Measurements from ENCODE around the gene CDC73.

CDC73 gene

DNA sequence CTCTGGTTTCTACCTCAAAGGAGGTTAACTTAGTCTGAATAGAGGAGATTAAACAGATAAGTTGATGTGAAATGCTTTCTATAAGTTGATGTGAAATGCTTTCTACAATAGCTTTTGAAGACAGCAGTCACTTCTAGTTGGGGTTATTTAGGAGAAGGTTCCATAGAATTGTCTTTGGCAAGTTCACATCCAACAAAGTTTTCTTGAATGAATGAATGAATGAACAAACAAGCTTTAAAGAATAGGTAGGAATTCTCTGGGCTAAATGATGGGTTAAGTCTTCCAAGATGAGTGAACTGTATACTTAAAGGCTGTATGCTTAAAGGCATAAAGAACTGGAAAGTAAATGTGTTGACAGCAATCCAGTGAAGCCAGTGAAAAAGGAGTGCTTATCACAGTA, 1.9 kb downstream of the CDC73 start:
- FAIRE-seq (no peak), DNase-seq (ENCODE audit: insufficient read length, low spot score) (no peak)
- TF ChIP-seq POLR2AphosphoS5 (IDR thresholded peaks at IDR 0.05; ENCODE audit: low read depth, low read length) (no peak), POLR2A (IDR thresholded peaks at IDR 0.05; ENCODE audit: low read depth, low read length) (no peak), POU2F2 (IDR thresholded peaks at IDR 0.05; ENCODE audit: low read depth, low read length) (no peak), PAX5 (IDR thresholded peaks at IDR 0.05; ENCODE audit: insufficient read depth, low read length, severe bottlenecking) (no peak), TAF1 (IDR thresholded peaks at IDR 0.05; ENCODE audit: low read depth, low read length) (no peak), SPI1 (IDR thresholded peaks at IDR 0.05; ENCODE audit: low read depth, low read length) (no peak)

DNA sequence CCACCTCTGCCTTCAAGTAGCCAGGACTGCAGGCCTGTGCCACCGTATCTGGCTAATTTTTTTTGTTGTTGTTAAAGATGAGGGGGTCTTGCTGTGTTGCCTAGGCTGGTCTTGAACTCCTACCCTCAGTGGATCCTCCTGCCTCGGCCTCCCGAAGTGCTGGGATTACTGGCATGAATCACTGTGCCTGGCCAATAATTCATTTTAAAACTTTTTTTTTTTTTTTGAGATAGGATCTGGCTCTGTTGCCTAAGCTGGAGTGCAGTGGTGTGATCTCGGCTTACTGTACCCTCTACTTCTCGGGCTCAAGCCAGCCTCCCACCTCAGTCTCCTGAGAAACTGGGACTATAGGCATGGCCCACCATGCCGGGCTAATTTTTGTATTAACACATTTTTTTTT, 3.5 kb downstream of the CDC73 start:
- DNase-seq (ENCODE audit: insufficient read length, low spot score) (no peak), FAIRE-seq (no peak)
- TF ChIP-seq SPI1 (IDR thresholded peaks at IDR 0.05; ENCODE audit: low read depth, low read length) (no peak), POLR2AphosphoS5 (IDR thresholded peaks at IDR 0.05; ENCODE audit: low read depth, low read length) (no peak), POLR2A (IDR thresholded peaks at IDR 0.05; ENCODE audit: low read depth, low read length) (no peak)

DNA sequence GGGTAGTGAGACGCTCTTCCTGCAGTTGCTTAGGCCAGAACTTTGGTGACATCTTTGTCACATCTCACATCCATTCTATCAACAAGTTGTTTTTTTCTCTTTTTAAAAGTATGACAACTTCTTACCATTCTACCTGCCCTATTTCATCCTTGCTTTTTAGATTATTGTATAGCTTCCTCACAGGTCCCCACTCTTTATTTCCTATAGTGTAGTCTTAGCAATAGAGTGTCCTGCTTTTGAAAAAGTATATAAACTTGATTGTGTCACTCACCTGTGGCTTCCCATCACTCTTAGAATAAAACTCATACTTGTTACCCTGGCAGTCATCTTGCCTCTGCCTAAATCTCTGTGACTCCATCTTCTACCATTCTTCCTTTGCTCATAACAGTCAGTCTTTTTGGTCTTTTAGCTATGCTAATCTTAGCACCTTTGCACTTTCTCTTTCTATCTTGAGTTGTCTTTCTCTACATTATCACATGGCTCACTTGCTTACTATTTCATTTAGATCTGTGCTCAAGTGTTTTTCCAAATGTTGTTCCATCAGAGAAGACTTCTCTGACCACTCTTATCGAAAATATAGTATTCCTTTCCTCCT, 9.5 kb downstream of the CDC73 start:
- TF ChIP-seq POU2F2 (IDR thresholded peaks at IDR 0.05; ENCODE audit: low read depth, low read length) (no peak), SPI1 (IDR thresholded peaks at IDR 0.05; ENCODE audit: low read depth, low read length) (no peak), POLR2A (IDR thresholded peaks at IDR 0.05; ENCODE audit: low read depth, low read length) (no peak), PAX5 (IDR thresholded peaks at IDR 0.05; ENCODE audit: insufficient read depth, low read length, severe bottlenecking) (no peak), TAF1 (IDR thresholded peaks at IDR 0.05; ENCODE audit: low read depth, low read length) (no peak), POLR2AphosphoS5 (IDR thresholded peaks at IDR 0.05; ENCODE audit: low read depth, low read length) (no peak)
- no peak for DNase-seq (ENCODE audit: insufficient read length, low spot score)
- no peak for FAIRE-seq

DNA sequence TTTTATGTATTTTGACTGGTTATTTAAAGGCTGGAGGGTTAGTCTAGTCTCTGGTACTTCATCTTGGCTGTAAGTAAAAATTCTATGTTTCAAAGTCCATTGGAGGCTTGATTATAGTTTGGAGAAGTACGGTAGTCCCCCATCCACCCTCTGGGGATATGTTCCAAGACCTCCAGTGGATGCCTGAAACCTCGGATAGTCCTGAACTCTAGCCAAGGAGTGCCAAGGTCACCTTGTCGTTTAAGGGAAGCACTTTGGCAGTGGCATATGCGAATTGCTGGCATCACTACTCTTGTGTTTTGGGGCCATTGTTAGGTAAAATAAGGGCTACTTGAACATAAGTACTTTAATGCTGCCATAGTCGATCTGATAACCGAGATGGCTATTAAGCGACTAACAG, 18.4 kb downstream of the CDC73 start:
- no peak for FAIRE-seq
- no peak for TF ChIP-seq POU2F2 (IDR thresholded peaks at IDR 0.05; ENCODE audit: low read depth, low read length)
- TF ChIP-seq SPI1 (IDR thresholded peaks at IDR 0.05; ENCODE audit: low read depth, low read length), result no peak
- DNase-seq (ENCODE audit: insufficient read length, low spot score), result no peak

DNA sequence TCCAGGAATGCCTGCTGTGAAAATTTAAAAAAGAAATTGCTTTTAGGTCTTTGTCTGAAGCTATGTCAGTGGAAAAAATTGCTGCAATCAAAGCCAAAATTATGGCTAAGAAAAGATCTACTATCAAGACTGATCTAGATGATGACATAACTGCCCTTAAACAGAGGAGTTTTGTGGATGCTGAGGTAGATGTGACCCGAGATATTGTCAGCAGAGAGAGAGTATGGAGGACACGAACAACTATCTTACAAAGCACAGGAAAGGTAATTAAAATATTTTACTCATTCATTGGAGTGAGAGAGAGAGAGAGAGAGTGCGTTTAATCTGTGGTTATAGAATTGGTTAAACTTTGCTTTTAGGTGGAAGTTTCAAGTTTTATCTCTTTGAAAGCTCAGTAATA, 20.0 kb downstream of the CDC73 start:
- DNase-seq (ENCODE audit: insufficient read length, low spot score), result no peak
- FAIRE-seq, result peak; percentile 35
- no peak for TF ChIP-seq TAF1 (IDR thresholded peaks at IDR 0.05; ENCODE audit: low read depth, low read length)
- no peak for TF ChIP-seq SPI1 (IDR thresholded peaks at IDR 0.05; ENCODE audit: low read depth, low read length)
- TF ChIP-seq POLR2AphosphoS5 (IDR thresholded peaks at IDR 0.05; ENCODE audit: low read depth, low read length), result no peak
- no peak for TF ChIP-seq POLR2A (IDR thresholded peaks at IDR 0.05; ENCODE audit: low read depth, low read length)
- TF ChIP-seq POU2F2 (IDR thresholded peaks at IDR 0.05; ENCODE audit: low read depth, low read length), result no peak
- no peak for TF ChIP-seq PAX5 (IDR thresholded peaks at IDR 0.05; ENCODE audit: insufficient read depth, low read length, severe bottlenecking)

DNA sequence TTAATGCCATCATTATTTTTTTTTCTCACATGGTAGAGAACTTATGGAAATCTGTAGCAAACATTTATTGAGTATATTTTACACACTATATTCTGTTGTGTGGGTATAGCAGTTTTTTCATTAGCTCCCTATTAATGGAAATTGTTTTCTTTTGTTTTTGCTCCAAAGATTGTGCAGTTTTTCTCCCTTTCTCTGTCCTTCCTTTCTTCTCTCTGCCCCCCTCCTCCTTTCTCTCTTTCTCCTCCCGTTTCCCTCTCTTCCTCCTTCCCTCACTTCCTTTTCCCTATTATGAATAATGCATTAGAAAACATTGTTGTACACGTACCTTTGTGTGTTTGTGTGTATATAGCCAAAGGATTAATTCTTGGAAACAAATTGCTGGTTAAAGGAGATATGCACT, 20.6 kb downstream of the CDC73 start:
- DNase-seq (ENCODE audit: insufficient read length, low spot score) (no peak), FAIRE-seq (no peak)

DNA sequence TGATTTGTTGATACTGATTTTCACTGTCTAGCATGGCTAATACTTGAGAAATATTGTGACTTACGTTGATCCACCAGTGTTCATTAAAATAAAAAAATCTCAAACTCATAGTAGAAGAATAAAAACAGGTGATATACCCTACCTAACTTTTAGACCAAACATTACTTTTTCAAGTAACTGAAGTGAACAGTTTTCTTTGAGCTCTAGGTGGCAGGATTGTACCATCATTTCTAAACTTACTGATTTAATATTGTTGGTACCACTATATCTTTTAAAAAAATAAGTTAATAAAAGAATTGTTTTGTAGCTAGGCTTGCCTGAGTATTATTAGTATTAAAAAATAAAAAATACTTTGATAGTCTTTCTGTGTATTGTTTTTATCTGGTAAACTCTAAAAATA, 21.5 kb downstream of the CDC73 start:
- no peak for DNase-seq (ENCODE audit: insufficient read length, low spot score)
- FAIRE-seq, result no peak
- TF ChIP-seq POLR2A (IDR thresholded peaks at IDR 0.05; ENCODE audit: low read depth, low read length) (no peak), POU2F2 (IDR thresholded peaks at IDR 0.05; ENCODE audit: low read depth, low read length) (no peak), SPI1 (IDR thresholded peaks at IDR 0.05; ENCODE audit: low read depth, low read length) (no peak), POLR2AphosphoS5 (IDR thresholded peaks at IDR 0.05; ENCODE audit: low read depth, low read length) (no peak), PAX5 (IDR thresholded peaks at IDR 0.05; ENCODE audit: insufficient read depth, low read length, severe bottlenecking) (no peak), TAF1 (IDR thresholded peaks at IDR 0.05; ENCODE audit: low read depth, low read length) (no peak)

More for the DNA sequence above, 20.6 kb downstream of the CDC73 start:
- TF ChIP-seq POU2F2 (IDR thresholded peaks at IDR 0.05; ENCODE audit: low read depth, low read length), result no peak
- no peak for TF ChIP-seq PAX5 (IDR thresholded peaks at IDR 0.05; ENCODE audit: insufficient read depth, low read length, severe bottlenecking)
- TF ChIP-seq POLR2AphosphoS5 (IDR thresholded peaks at IDR 0.05; ENCODE audit: low read depth, low read length), result no peak
- no peak for TF ChIP-seq SPI1 (IDR thresholded peaks at IDR 0.05; ENCODE audit: low read depth, low read length)
- TF ChIP-seq TAF1 (IDR thresholded peaks at IDR 0.05; ENCODE audit: low read depth, low read length), result no peak
- TF ChIP-seq POLR2A (IDR thresholded peaks at IDR 0.05; ENCODE audit: low read depth, low read length), result no peak

DNA sequence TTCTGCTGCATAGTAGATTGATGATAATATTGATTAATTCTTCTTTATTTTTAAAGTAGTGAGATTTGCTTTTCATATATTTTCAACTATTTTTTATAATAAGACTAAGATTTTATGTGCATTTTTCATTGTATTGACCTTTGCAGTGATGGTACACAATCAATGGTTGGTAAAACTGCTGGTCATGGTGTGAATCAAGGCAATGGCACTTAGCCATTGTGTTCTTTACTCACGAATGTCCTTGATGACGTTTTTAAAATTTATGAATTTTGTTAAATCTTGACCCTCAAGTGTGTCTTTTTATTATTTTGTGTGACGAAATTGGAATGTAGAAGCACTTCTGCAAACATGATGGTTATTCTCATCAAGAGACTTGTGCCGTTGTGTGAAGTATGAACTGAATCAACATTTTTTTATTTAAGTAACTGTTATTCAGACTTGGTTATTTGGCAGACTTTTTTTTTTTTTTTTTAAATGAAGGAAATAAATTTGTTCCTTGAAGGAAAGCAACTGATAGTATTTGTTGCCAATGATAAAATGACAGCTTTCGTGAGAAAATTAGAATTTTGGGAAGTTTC, 22.6 kb downstream of the CDC73 start:
- no peak for TF ChIP-seq POLR2AphosphoS5 (IDR thresholded peaks at IDR 0.05; ENCODE audit: low read depth, low read length)
- TF ChIP-seq POU2F2 (IDR thresholded peaks at IDR 0.05; ENCODE audit: low read depth, low read length), result no peak
- no peak for TF ChIP-seq PAX5 (IDR thresholded peaks at IDR 0.05; ENCODE audit: insufficient read depth, low read length, severe bottlenecking)
- TF ChIP-seq POLR2A (IDR thresholded peaks at IDR 0.05; ENCODE audit: low read depth, low read length), result no peak
- TF ChIP-seq SPI1 (IDR thresholded peaks at IDR 0.05; ENCODE audit: low read depth, low read length), result no peak
- TF ChIP-seq TAF1 (IDR thresholded peaks at IDR 0.05; ENCODE audit: low read depth, low read length), result no peak
- FAIRE-seq (no peak), DNase-seq (ENCODE audit: insufficient read length, low spot score) (no peak)

DNA sequence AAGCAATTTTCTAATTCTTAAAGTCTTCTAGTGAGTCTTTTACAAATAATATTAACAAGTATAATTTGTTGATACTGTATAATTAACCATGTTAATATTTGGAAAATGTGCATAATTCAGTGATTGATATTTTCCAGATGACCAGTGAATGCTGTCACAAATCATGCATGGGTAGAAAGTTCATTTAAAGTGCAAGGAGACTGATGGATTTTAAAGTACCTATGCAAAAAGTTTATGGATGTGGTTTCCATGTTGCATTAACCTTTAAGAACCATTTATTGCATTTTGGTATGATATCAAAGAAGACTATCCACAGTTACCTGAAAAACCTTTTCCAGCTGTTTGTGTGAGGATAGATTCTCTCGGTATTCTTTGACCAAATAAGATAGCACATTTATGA, 23.2 kb downstream of the CDC73 start:
- DNase-seq (ENCODE audit: insufficient read length, low spot score), result no peak
- no peak for FAIRE-seq
- TF ChIP-seq POLR2A (IDR thresholded peaks at IDR 0.05; ENCODE audit: low read depth, low read length) (no peak), TAF1 (IDR thresholded peaks at IDR 0.05; ENCODE audit: low read depth, low read length) (no peak)

DNA sequence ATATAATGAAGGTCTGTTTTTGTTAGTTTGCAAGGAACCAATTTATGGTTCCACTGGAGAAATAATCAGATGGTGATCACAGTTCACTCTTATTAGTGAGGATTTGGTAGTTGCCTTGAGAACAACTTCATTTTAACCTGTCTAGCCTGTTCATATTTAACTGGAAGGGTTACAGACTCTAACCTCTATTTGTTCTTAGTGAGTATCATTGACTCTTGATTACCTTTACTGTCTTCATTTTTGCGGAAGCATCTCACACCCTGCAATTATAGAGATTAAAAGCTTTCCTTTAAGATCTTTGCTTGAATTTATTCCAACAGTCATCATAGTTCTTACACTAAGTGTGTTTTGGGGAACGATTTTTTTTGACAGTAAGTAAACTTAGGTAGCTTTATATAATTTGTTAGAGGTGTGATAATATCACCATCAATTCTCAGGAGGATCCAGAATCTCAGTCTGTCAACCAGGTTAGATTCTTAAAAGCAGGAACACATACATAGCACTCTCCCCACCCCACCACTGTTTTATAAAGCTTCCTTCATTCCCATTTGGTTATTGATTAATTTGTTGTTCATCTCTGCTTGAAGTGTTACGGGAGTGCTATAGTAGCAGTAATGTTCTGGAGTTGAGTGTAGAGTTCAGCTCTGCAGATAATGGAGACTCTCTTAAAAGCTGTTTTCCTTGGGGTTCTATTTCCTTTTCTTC, 34.4 kb downstream of the CDC73 start:
- TF ChIP-seq POU2F2 (IDR thresholded peaks at IDR 0.05; ENCODE audit: low read depth, low read length) (no peak), POLR2A (IDR thresholded peaks at IDR 0.05; ENCODE audit: low read depth, low read length) (no peak), POLR2AphosphoS5 (IDR thresholded peaks at IDR 0.05; ENCODE audit: low read depth, low read length) (no peak), PAX5 (IDR thresholded peaks at IDR 0.05; ENCODE audit: insufficient read depth, low read length, severe bottlenecking) (no peak), TAF1 (IDR thresholded peaks at IDR 0.05; ENCODE audit: low read depth, low read length) (no peak), SPI1 (IDR thresholded peaks at IDR 0.05; ENCODE audit: low read depth, low read length) (no peak)
- DNase-seq (ENCODE audit: insufficient read length, low spot score), result no peak
- no peak for FAIRE-seq
